Nephron progenitor cell (in vitro differentiated cells): ENCODE results near the gene CCDC188.
A peak's percentile ranks its signal among the peaks of the same experiment; 100 is the strongest.

ENCODE experiments used
- DNase-seq: peaks from one replicate; pipeline ENCODE4 v3.0.0; 2021
- H3K27ac Mint-ChIP-seq: 2 replicates; pipeline ENCODE4 v1.8.0; 2021; ENCODE audit warnings: mild to moderate bottlenecking, moderate library complexity, mixed read lengths
- H3K27me3 Mint-ChIP-seq: 2 replicates; pipeline ENCODE4 v1.8.0; 2021; ENCODE audit warnings: mild to moderate bottlenecking, low read depth, mixed read lengths; ENCODE audit not compliant: poor library complexity
- H3K36me3 Mint-ChIP-seq: 2 replicates; pipeline ENCODE4 v1.8.0; 2021; ENCODE audit warnings: low read depth, mixed read lengths
- H3K4me1 Mint-ChIP-seq: 2 replicates; pipeline ENCODE4 v1.8.0; 2021; ENCODE audit warnings: mixed read lengths
- H3K4me3 Mint-ChIP-seq: 2 replicates; pipeline ENCODE4 v1.8.0; 2021; ENCODE audit warnings: mild to moderate bottlenecking, moderate library complexity, mixed read lengths
- H3K9me3 Mint-ChIP-seq: 2 replicates; pipeline ENCODE4 v1.8.0; 2021; ENCODE audit warnings: mild to moderate bottlenecking, moderate library complexity, mixed read lengths
- TF ChIP-seq, protein P1 (sequence below): fragments of 200-600 bp; sonication (generic); IDR thresholded peaks from 2 replicates; pipeline ENCODE4 v1.5.0; 2021; ENCODE audit warnings: antibody characterized with exemption

CCDC188 gene

DNA sequence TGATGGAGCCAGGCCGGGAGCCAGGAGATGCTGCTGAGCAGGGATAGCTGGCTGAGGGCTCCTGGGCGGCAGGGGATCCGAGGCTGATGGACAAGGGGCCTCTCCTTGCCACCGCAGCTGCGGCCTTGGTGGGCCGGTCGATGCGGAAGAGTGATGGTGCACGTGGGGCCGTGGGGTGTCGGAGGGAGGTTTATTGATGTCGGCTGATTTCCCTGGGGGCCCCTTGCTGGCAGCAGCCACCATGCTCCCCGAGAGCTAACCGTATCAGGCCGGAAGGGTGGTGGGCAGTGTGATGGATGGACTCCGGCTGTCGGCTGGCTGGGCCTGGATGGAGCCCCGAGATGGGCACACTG, 31.0 kb upstream of the CCDC188 start:
- H3K27me3 Mint-ChIP-seq: peaks cover 25% of the 10 kb centered on the region
- DNase-seq: no peak
- H3K9me3 Mint-ChIP-seq: no peaks in the 10 kb centered on the region
- H3K27ac Mint-ChIP-seq: no peak overlapping the region
- H3K36me3 Mint-ChIP-seq: no peaks in the 10 kb centered on the region
- TF ChIP-seq, protein P1, sequence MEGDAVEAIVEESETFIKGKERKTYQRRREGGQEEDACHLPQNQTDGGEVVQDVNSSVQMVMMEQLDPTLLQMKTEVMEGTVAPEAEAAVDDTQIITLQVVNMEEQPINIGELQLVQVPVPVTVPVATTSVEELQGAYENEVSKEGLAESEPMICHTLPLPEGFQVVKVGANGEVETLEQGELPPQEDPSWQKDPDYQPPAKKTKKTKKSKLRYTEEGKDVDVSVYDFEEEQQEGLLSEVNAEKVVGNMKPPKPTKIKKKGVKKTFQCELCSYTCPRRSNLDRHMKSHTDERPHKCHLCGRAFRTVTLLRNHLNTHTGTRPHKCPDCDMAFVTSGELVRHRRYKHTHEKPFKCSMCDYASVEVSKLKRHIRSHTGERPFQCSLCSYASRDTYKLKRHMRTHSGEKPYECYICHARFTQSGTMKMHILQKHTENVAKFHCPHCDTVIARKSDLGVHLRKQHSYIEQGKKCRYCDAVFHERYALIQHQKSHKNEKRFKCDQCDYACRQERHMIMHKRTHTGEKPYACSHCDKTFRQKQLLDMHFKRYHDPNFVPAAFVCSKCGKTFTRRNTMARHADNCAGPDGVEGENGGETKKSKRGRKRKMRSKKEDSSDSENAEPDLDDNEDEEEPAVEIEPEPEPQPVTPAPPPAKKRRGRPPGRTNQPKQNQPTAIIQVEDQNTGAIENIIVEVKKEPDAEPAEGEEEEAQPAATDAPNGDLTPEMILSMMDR: no peak
- peaks cover 19% of the 10 kb centered on the region for H3K4me1 Mint-ChIP-seq
- no peak overlapping the region for H3K4me3 Mint-ChIP-seq

- Mint-ChIP-seq H3K27me3 (peaks cover 21% of the 10 kb centered on the region), H3K4me3 (no peak overlapping the region), H3K4me1 (peaks cover 22% of the 10 kb centered on the region), H3K9me3 (no peaks in the 10 kb centered on the region), H3K36me3 (no peaks in the 10 kb centered on the region), H3K27ac (no peak overlapping the region)
- DNase-seq: no peak
- TF ChIP-seq, protein P1: no peak
Measured at GRCh38 chr22:20181194-20181883, 30.5 kb upstream of the CCDC188 start.

- Mint-ChIP-seq H3K9me3 (no peaks in the 10 kb centered on the region), H3K27ac (no peak overlapping the region), H3K4me3 (no peak overlapping the region), H3K4me1 (peaks cover 24% of the 10 kb centered on the region), H3K36me3 (no peaks in the 10 kb centered on the region), H3K27me3 (peaks cover 14% of the 10 kb centered on the region)
- DNase-seq: no peak
- TF ChIP-seq, protein P1: no peak
Measured at GRCh38 chr22:20180640-20181039, 29.8 kb upstream of the CCDC188 start.

DNA sequence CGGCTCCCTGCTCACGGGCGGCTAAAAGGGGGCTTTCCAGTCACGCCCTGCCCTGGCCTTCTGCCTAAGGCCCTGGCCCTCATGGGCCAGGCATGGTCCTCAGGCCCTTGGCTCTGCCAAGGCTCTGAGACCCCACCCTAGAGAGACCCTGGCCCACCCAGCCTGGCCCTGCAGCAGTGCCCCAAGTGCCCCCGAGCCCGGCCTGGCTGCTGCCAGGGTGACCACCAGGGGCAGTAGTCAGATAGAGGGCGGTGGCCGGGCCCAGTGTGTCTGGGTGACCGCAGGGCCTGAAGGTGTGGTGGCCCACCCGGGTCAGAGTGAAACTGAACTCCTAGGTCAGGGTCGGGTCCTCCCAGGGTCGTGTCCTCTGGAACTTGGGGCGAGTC, 29.4 kb upstream of the CCDC188 start:
- H3K27ac Mint-ChIP-seq: no peak overlapping the region

GRCh38 chr22:20179455-20180244, 28.8 kb upstream of the CCDC188 start:
- Mint-ChIP-seq H3K4me3 (no peak overlapping the region), H3K4me1 (peaks cover 33% of the 10 kb centered on the region), H3K27me3 (peaks cover 11% of the 10 kb centered on the region), H3K27ac (no peak overlapping the region), H3K36me3 (no peaks in the 10 kb centered on the region), H3K9me3 (no peaks in the 10 kb centered on the region)
- DNase-seq: no peak
- TF ChIP-seq, protein P1: no peak

More for the DNA sequence above, 29.4 kb upstream of the CCDC188 start:
- DNase-seq: no peak
- Mint-ChIP-seq H3K4me1 (peaks cover 27% of the 10 kb centered on the region), H3K36me3 (no peaks in the 10 kb centered on the region), H3K4me3 (no peak overlapping the region), H3K27me3 (peaks cover 10% of the 10 kb centered on the region), H3K9me3 (no peaks in the 10 kb centered on the region)
- TF ChIP-seq, protein P1: peak; percentile 37

- peaks cover 18% of the 10 kb centered on the region for H3K27me3 Mint-ChIP-seq
- H3K4me1 Mint-ChIP-seq: peaks cover 40% of the 10 kb centered on the region
- DNase-seq: no peak
- H3K36me3 Mint-ChIP-seq: no peaks in the 10 kb centered on the region
- no peaks in the 10 kb centered on the region for H3K9me3 Mint-ChIP-seq
- no peak overlapping the region for H3K4me3 Mint-ChIP-seq
- TF ChIP-seq, protein P1: no peak
- no peak overlapping the region for H3K27ac Mint-ChIP-seq
Measured at GRCh38 chr22:20178915-20179227, 28.0 kb upstream of the CCDC188 start.
